AG08395 (cell line): ENCODE measurements around the gene PHLDA3.

ENCODE experiments used
- DNase-seq: peaks from one replicate; pipeline ENCODE4 v3.0.0; 2012; ENCODE audit warnings: mixed read lengths, low spot score

PHLDA3 gene

GRCh38 chr1:201461645-201462441 lies 7.1 kb downstream of the PHLDA3 start:
- DNase-seq, result peak; percentile 93

- DNase-seq, result peak; percentile 78
These were observed 8.0 kb downstream of the PHLDA3 start for GRCh38 chr1:201460814-201461644.

GRCh38 chr1:201459775-201460174 lies 9.2 kb downstream of the PHLDA3 start:
- no peak for DNase-seq

- no peak for DNase-seq
These were observed 9.9 kb downstream of the PHLDA3 start for GRCh38 chr1:201459052-201459451.

- DNase-seq, result no peak
These were observed 11.5 kb downstream of the PHLDA3 start for GRCh38 chr1:201457508-201457960.

- DNase-seq, result peak; percentile 91
These were observed 12.3 kb downstream of the PHLDA3 start for GRCh38 chr1:201456499-201457309.

- no peak for DNase-seq
These were observed 13.9 kb downstream of the PHLDA3 start for GRCh38 chr1:201455098-201455497.

GRCh38 chr1:201454608-201455007 lies 14.4 kb downstream of the PHLDA3 start:
- no peak for DNase-seq

- no peak for DNase-seq
These were observed 16.1 kb downstream of the PHLDA3 start for GRCh38 chr1:201452866-201453265.

- DNase-seq, result peak; percentile 84
These were observed 18.2 kb downstream of the PHLDA3 start for GRCh38 chr1:201450721-201451291.

- no peak for DNase-seq
These were observed 20.0 kb downstream of the PHLDA3 start for GRCh38 chr1:201448990-201449389.

- DNase-seq, result peak; percentile 85
These were observed 20.8 kb downstream of the PHLDA3 start for GRCh38 chr1:201447903-201448871.

GRCh38 chr1:201445310-201445709 lies 23.7 kb downstream of the PHLDA3 start:
- DNase-seq, result no peak

- no peak for DNase-seq
These were observed 24.2 kb downstream of the PHLDA3 start for GRCh38 chr1:201444792-201445191.

GRCh38 chr1:201443747-201444146 lies 25.2 kb downstream of the PHLDA3 start:
- no peak for DNase-seq

GRCh38 chr1:201436969-201437368 lies 32.0 kb downstream of the PHLDA3 start:
- no peak for DNase-seq

- DNase-seq, result peak; percentile 37
These were observed 32.6 kb downstream of the PHLDA3 start for GRCh38 chr1:201436393-201436792.

- DNase-seq, result no peak
These were observed 34.7 kb downstream of the PHLDA3 start for GRCh38 chr1:201434266-201434665.

GRCh38 chr1:201433609-201434008 lies 35.4 kb downstream of the PHLDA3 start:
- no peak for DNase-seq

GRCh38 chr1:201430776-201431175 lies 38.2 kb downstream of the PHLDA3 start:
- DNase-seq, result no peak
